Mesenchymal stem cell (in vitro differentiated cells and primary cell): ENCODE data around the gene DLEC1.
A peak's percentile ranks its signal among the peaks of the same experiment; 100 is the strongest.

Experiments used
- DNase-seq: peaks from one replicate; pipeline ENCODE4 v3.0.0-alpha.2; 2013
- H2AFZ ChIP-seq: one replicate; pipeline ENCODE4 v1.6.1; 2013; ENCODE audit warnings: low read depth, mild to moderate bottlenecking, control low read depth, inconsistent platforms, low read length, moderate library complexity
- H2AK5ac ChIP-seq: 2 replicates; pipeline ENCODE4 v1.6.1; 2013; ENCODE audit warnings: low read length, moderate library complexity, mild to moderate bottlenecking, inconsistent platforms; ENCODE audit not compliant: severe bottlenecking
- H2BK120ac ChIP-seq: one replicate; pipeline ENCODE4 v1.6.1; 2013; ENCODE audit warnings: low read depth, mild to moderate bottlenecking, inconsistent platforms, low read length, moderate library complexity
- H2BK12ac ChIP-seq, 2 experiments: one replicate each; pipeline ENCODE4 v1.6.1; 2013; ENCODE audit warnings: inconsistent platforms in 2 of 2, low read length in 2 of 2, mild to moderate bottlenecking in 2 of 2, moderate library complexity in 2 of 2, control low read depth in 1 of 2
- H2BK15ac ChIP-seq: one replicate; pipeline ENCODE4 v1.6.1; 2013; ENCODE audit warnings: mild to moderate bottlenecking, low read depth, inconsistent platforms; ENCODE audit not compliant: poor library complexity, severe bottlenecking
- H2BK5ac ChIP-seq: 2 replicates; pipeline ENCODE4 v1.6.1; 2013; ENCODE audit warnings: low read depth, mild to moderate bottlenecking, low read length, control low read depth, inconsistent platforms; ENCODE audit not compliant: poor library complexity, severe bottlenecking
- H3K14ac ChIP-seq, 2 experiments: one replicate each; pipeline ENCODE4 v1.6.1; 2013; ENCODE audit warnings: inconsistent platforms in 2 of 2, low read length in 2 of 2, control low read depth in 1 of 2, mild to moderate bottlenecking in 1 of 2, moderate library complexity in 1 of 2
- H3K18ac ChIP-seq, 2 experiments: one replicate each; pipeline ENCODE4 v1.6.1; 2013; ENCODE audit warnings: inconsistent platforms in 2 of 2, low read length in 2 of 2, control low read depth in 1 of 2, low read depth in 1 of 2, mild to moderate bottlenecking in 1 of 2
- H3K23ac ChIP-seq, 2 experiments: one replicate each; pipeline ENCODE4 v1.6.1; 2013; ENCODE audit warnings: inconsistent platforms in 2 of 2, low read length in 2 of 2, mild to moderate bottlenecking in 2 of 2, moderate library complexity in 2 of 2, control low read depth in 1 of 2
- H3K27ac ChIP-seq: 2 replicates; pipeline ENCODE4 v1.5.1; 2013; ENCODE audit warnings: mild to moderate bottlenecking, moderate library complexity, low read length, control low read depth, inconsistent platforms; ENCODE audit not compliant: poor library complexity, severe bottlenecking
- H3K27me3 ChIP-seq, 2 experiments: 2 replicates each; pipeline versions ENCODE4 v1.6.1 to v1.7.0; 2013; ENCODE audit warnings: low read length in 2 of 2, mild to moderate bottlenecking in 2 of 2, moderate library complexity in 2 of 2, control low read depth in 1 of 2, inconsistent platforms in 1 of 2; ENCODE audit not compliant: control insufficient read depth in 1 of 2, insufficient read depth in 1 of 2
- H3K36me3 ChIP-seq, 2 experiments: 2 replicates each; pipeline versions ENCODE4 v1.6.1 to v1.7.0; 2013; ENCODE audit warnings: low read length in 2 of 2, control low read depth in 1 of 2, inconsistent platforms in 1 of 2, low read depth in 1 of 2, mild to moderate bottlenecking in 1 of 2; ENCODE audit not compliant: insufficient read depth in 2 of 2, control insufficient read depth in 1 of 2
- H3K4ac ChIP-seq, 2 experiments: one replicate each; pipeline ENCODE4 v1.6.1; 2013; ENCODE audit warnings: inconsistent platforms in 2 of 2, low read length in 2 of 2, mild to moderate bottlenecking in 2 of 2, moderate library complexity in 2 of 2, control low read depth in 1 of 2, low read depth in 1 of 2
- H3K4me1 ChIP-seq: 2 replicates; pipeline ENCODE4 v1.6.1; 2013; ENCODE audit warnings: low read depth, low read length, control low read depth; ENCODE audit not compliant: control insufficient read depth, insufficient read depth
- H3K4me2 ChIP-seq: 2 replicates; pipeline ENCODE4 v1.6.1; 2013; ENCODE audit warnings: low read length, mild to moderate bottlenecking, inconsistent platforms; ENCODE audit not compliant: poor library complexity, severe bottlenecking
- H3K4me3 ChIP-seq, 2 experiments: 2 replicates each; pipeline versions ENCODE4 v1.5.1 to v1.7.0; 2013; ENCODE audit warnings: low read length in 2 of 2, mild to moderate bottlenecking in 2 of 2, control low read depth in 1 of 2, low read depth in 1 of 2; ENCODE audit not compliant: insufficient read depth in 1 of 2
- H3K79me1 ChIP-seq: replicated peaks from 2 replicates; pipeline ENCODE4 v1.6.1; 2013; ENCODE audit warnings: mild to moderate bottlenecking, control low read depth, low read length, inconsistent platforms; ENCODE audit not compliant: poor library complexity, severe bottlenecking
- H3K9ac ChIP-seq: 2 replicates; pipeline ENCODE4 v1.7.0; 2013; ENCODE audit warnings: mild to moderate bottlenecking, low read length, moderate library complexity
- H3K9me3 ChIP-seq: 2 replicates; pipeline ENCODE4 v1.7.0; 2013; ENCODE audit warnings: mild to moderate bottlenecking, low read length; ENCODE audit not compliant: control insufficient read depth
- H4K8ac ChIP-seq: one replicate; pipeline ENCODE4 v1.6.1; 2013; ENCODE audit warnings: inconsistent platforms, mild to moderate bottlenecking, low read length, moderate library complexity
- H4K91ac ChIP-seq: one replicate; pipeline ENCODE4 v1.6.1; 2013; ENCODE audit warnings: mild to moderate bottlenecking, low read length, inconsistent platforms
- WGBS: methylation state at CpG from one replicate; pipeline ENCODE4 v1.1.7; 2013; ENCODE audit warnings: mixed read lengths; 5-methylcytosine and 5-hydroxymethylcytosine counted together

The DLEC1 gene

DNA sequence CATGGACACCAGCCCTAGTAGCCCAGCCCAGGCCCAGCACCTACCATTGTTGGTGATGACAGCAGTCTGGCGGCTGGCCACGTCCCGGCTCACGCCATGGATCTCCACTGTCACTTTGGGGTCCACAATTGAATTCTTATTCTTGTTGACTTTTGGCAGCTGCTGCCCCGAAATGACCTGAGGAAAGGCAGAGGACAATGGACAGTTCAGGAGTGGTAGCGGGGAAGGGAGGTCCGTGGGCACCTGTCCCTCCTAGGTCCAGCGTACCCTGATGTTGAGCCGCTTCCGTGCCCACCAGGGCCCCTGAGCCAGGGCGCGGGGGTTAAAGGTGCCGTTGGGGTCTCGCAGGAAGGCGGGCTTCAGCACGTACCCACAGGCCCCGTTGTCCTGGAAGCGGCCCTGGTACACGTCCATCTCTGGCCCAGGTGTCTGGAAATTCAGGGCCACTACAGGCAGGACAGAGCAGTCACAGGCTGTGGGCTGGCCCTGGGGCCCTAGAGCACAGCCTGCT is 30.8 kb upstream of the DLEC1 start:
- H3K4me3 ChIP-seq = no peak overlapping the region
- WGBS = 96% methylated on average over 19 of the region's 19 CpGs
- no peak overlapping the region for H4K91ac ChIP-seq
- no peaks in the 10 kb centered on the region for H3K27me3 ChIP-seq
- no peak overlapping the region for H2BK12ac ChIP-seq
- H3K4ac ChIP-seq = no peak overlapping the region
- H3K79me1 ChIP-seq = no peaks in the 10 kb centered on the region
- no peak overlapping the region for H3K27ac ChIP-seq
- DNase-seq = no peak
- H2BK5ac ChIP-seq = no peak overlapping the region
- no peaks in the 10 kb centered on the region for H3K9me3 ChIP-seq
- no peak overlapping the region for H3K23ac ChIP-seq
- no peak overlapping the region for H2BK15ac ChIP-seq
- H2AK5ac ChIP-seq = no peak overlapping the region
- H3K36me3 ChIP-seq = peaks cover 54 to 56% of the 10 kb centered on the region in 2 experiments
- peaks cover 2% of the 10 kb centered on the region for H3K4me1 ChIP-seq
- no peak overlapping the region for H4K8ac ChIP-seq
- H2BK120ac ChIP-seq = no peak overlapping the region
- no peak overlapping the region for H2AFZ ChIP-seq
- H3K18ac ChIP-seq = no peak overlapping the region
- H3K14ac ChIP-seq = no peak overlapping the region
- H3K4me2 ChIP-seq = no peak overlapping the region
- no peak overlapping the region for H3K9ac ChIP-seq

DNA sequence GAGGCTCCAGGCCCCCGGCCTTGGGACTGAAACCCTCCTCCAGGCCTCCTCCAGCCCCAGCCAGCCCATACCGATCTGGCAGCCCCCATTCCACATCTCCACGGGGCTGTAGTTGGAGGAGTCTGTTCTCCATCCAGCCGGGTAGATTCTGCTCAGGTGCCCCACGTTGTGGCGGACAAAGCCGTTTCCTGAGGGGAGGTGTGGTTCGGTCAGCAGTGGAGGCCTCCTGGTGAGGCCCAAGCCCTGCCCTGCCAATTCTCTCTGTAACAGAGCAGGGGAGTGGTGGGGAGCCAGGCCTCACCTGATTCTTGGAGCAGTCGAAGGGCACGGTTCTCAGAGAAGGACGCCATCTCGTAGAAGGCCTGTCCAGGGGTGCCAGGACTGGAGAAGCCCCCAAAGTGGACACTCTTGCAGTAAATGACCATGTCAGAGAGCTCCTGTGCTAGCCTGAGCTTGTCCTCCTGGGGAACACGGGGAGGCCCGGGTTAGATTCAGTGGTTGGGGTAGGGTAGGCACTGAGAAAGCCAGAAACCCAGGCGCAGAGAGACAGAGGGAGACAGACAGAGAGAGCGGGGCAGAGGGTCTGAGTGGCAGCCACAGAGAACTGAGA is 29.9 kb upstream of the DLEC1 start:
- WGBS = 97% methylated on average over 14 of the region's 16 CpGs

DNA sequence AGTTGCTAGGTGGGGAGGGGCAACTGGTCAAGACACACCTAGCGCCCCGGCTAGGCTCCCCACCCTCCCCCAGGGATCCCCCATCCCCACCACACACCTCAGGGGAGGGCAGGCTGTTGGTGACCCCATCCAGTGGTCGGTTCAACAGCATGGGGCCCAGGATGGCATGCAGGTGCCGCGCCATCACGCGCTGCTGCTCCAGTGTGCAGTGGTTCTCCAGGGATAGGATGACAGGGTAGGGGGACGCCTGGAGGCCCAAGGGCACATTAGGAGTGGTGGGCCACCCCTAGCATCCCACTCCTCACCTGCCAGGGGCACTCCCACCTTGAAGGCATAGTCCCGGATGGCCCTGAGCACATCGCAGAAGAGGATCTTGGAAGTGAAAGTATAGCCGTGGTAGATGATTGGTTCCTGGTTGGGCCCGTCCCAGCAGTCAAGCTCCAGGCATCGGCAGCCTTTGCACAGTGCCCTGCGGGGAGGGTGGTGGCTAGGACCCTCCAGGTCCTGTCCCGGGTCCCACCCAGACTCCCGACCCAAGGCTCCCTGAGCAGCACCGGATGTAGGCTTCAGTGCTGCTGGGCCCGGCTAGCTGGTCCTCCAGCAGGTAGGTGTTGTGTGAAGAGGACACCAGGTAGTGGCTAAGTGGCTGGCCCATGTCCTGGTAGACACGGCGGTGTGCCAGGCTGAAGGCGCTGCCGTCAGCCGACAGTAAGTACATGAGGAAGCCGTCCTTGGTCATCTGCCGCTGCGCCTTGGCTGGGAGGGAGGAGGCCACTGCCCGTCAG is 29.0 kb upstream of the DLEC1 start:
- DNase-seq = no peak
- no peak overlapping the region for H3K27ac ChIP-seq
- 95% methylated on average over 26 of the region's 27 CpGs for WGBS

More for the DNA sequence above, 29.9 kb upstream of the DLEC1 start:
- Histone ChIP-seq H3K4me3 (no peak overlapping the region), H3K23ac (no peak overlapping the region), H2BK120ac (no peak overlapping the region), H3K4ac (no peak overlapping the region), H2BK15ac (no peak overlapping the region), H2BK5ac (no peak overlapping the region), H3K9ac (no peak overlapping the region), H3K9me3 (no peaks in the 10 kb centered on the region), H3K79me1 (no peaks in the 10 kb centered on the region), H3K4me1 (peaks cover 2% of the 10 kb centered on the region), H3K27me3 (no peaks in the 10 kb centered on the region), H4K8ac (no peak overlapping the region), H3K4me2 (no peak overlapping the region), H3K27ac (no peak overlapping the region), H2BK12ac (no peak overlapping the region), H2AFZ (no peak overlapping the region), H4K91ac (no peak overlapping the region), H3K36me3 (peaks cover 54 to 63% of the 10 kb centered on the region in 2 experiments), H3K14ac (no peak overlapping the region), H3K18ac (no peak overlapping the region), H2AK5ac (no peak overlapping the region)
- DNase-seq = no peak

DNA sequence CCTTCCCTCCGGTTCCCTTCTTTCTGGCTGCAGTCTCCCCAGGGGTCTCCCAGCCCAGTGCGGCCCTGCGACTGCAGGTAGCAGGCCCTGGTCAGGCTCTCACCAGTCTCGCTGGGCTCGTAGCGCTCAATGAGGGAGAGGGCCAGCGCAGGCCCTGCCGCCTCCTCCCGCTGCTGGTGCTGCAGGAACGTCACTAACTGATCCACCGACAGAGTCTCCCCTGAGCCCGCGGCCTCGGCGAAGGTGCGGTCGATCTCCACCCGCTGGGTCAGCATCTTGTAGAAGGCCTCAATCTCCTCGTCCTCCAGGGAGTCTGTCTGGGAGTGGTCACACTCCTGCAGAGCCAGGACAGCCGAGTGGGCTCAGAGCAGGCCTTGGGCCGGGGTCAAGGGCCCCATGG is 27.9 kb upstream of the DLEC1 start:
- H2BK5ac ChIP-seq = no peak overlapping the region
- 90% methylated on average over 21 of the region's 21 CpGs for WGBS

More for the DNA sequence above, 29.0 kb upstream of the DLEC1 start:
- H3K18ac ChIP-seq = no peak overlapping the region
- H3K14ac ChIP-seq = no peak overlapping the region
- H2BK120ac ChIP-seq = no peak overlapping the region
- H3K4ac ChIP-seq = no peak overlapping the region
- no peak overlapping the region for H3K4me3 ChIP-seq
- H3K9ac ChIP-seq = no peak overlapping the region
- no peak overlapping the region for H2AK5ac ChIP-seq
- no peaks in the 10 kb centered on the region for H3K9me3 ChIP-seq
- no peak overlapping the region for H2AFZ ChIP-seq
- H3K36me3 ChIP-seq = peaks cover 54 to 70% of the 10 kb centered on the region in 2 experiments
- no peak overlapping the region for H4K8ac ChIP-seq
- H3K27me3 ChIP-seq = no peaks in the 10 kb centered on the region
- H2BK12ac ChIP-seq = no peak overlapping the region
- no peaks in the 10 kb centered on the region for H3K4me1 ChIP-seq
- H3K4me2 ChIP-seq = no peak overlapping the region
- no peak overlapping the region for H2BK5ac ChIP-seq
- H2BK15ac ChIP-seq = no peak overlapping the region
- H3K23ac ChIP-seq = no peak overlapping the region
- H3K79me1 ChIP-seq = no peaks in the 10 kb centered on the region
- H4K91ac ChIP-seq = no peak overlapping the region

More for the DNA sequence above, 27.9 kb upstream of the DLEC1 start:
- no peak overlapping the region for H3K4me2 ChIP-seq
- no peak overlapping the region for H3K18ac ChIP-seq
- H4K91ac ChIP-seq = no peak overlapping the region
- peaks cover 3% of the 10 kb centered on the region for H3K9me3 ChIP-seq
- no peak overlapping the region for H3K14ac ChIP-seq
- no peak overlapping the region for H3K27ac ChIP-seq
- no peak overlapping the region for H2BK120ac ChIP-seq
- H3K4ac ChIP-seq = no peak overlapping the region
- H3K36me3 ChIP-seq = peaks cover 58 to 78% of the 10 kb centered on the region in 2 experiments
- H2BK12ac ChIP-seq = no peak overlapping the region
- no peaks in the 10 kb centered on the region for H3K27me3 ChIP-seq
- no peak overlapping the region for H4K8ac ChIP-seq
- no peak overlapping the region for H3K23ac ChIP-seq
- H3K9ac ChIP-seq = no peak overlapping the region
- no peaks in the 10 kb centered on the region for H3K79me1 ChIP-seq
- H2AFZ ChIP-seq = no peak overlapping the region
- no peaks in the 10 kb centered on the region for H3K4me1 ChIP-seq
- H2AK5ac ChIP-seq = no peak overlapping the region
- DNase-seq = no peak
- H2BK15ac ChIP-seq = no peak overlapping the region
- H3K4me3 ChIP-seq = peak overlapping the region in 1 of 2 experiments; percentile 26
